Measurements from ENCODE around the gene HSD17B11. TPM values are rescaled to one million over a fixed set of nuclear protein-coding genes. Genes with fewer than 3 reads are reported as not detected.
"Not testable (repeated sequence)": the region's sequence is repeated elsewhere in the genome, so short reads cannot be mapped to it uniquely, and the experiment has no call there.

HSD17B11 gene
- polyA plus RNA-seq, 1 donor (not counting 4 experiments of a cell fraction or from before 2014, with no cell fraction given) = 8.5 TPM

GRCh38 chr4:87387237-87387636 is 3.8 kb downstream of the HSD17B11 start:
- dilution Hi-C loops (cut with MboI; ENCODE audit: extremely low pct_ligation_motif_present, low sequenced_read_pairs) = no loop called here
- no peaks in the 10 kb centered on the region for H3K27me3 ChIP-seq (ENCODE audit: control insufficient read depth, extremely low read depth, insufficient read depth, low read length)

GRCh38 chr4:87384466-87385132 is 6.4 kb downstream of the HSD17B11 start:
- H3K4me3 ChIP-seq (ENCODE audit: control insufficient read depth in 2 of 3, extremely low read depth in 1 of 3, insufficient read depth in 2 of 3, low read depth in 1 of 3, low read length in 3 of 3); H3K79me2 ChIP-seq (ENCODE audit: control insufficient read depth, insufficient read depth, low read length); H2AFZ ChIP-seq (ENCODE audit: control insufficient read depth, low read length); H3K4me2 ChIP-seq (ENCODE audit: control insufficient read depth, extremely low read depth, insufficient read depth, low read depth, low read length); H3K36me3 ChIP-seq (ENCODE audit: control insufficient read depth in 2 of 2, extremely low read depth in 1 of 2, insufficient read depth in 2 of 2, low read length in 2 of 2); FAIRE-seq; H4K20me1 ChIP-seq (ENCODE audit: control insufficient read depth, extremely low read depth, insufficient read depth, low read length); H3K9me1 ChIP-seq (ENCODE audit: control insufficient read depth, extremely low read depth, insufficient read depth, low read length); H3K9ac ChIP-seq (ENCODE audit: control insufficient read depth, extremely low read depth, insufficient read depth, low read length); DNase-seq (ENCODE audit: low read depth, low spot score); H3K4me1 ChIP-seq (ENCODE audit: control insufficient read depth, extremely low read depth, insufficient read depth, low read length); H3K27me3 ChIP-seq (ENCODE audit: control insufficient read depth, extremely low read depth, insufficient read depth, low read length); dilution Hi-C loops (cut with MboI; ENCODE audit: extremely low pct_ligation_motif_present, low sequenced_read_pairs); H3K27ac ChIP-seq (ENCODE audit: control insufficient read depth, insufficient read depth, low read length); H3K9me3 ChIP-seq (ENCODE audit: control insufficient read depth, low read depth, low read length): not testable (repeated sequence)

More at GRCh38 chr4:87387237-87387636, 3.8 kb downstream of the HSD17B11 start:
- peaks cover 3% of the 10 kb centered on the region for H3K4me1 ChIP-seq (ENCODE audit: control insufficient read depth, extremely low read depth, insufficient read depth, low read length)
- no peak overlapping the region for H3K4me3 ChIP-seq (ENCODE audit: control insufficient read depth in 2 of 3, extremely low read depth in 1 of 3, insufficient read depth in 2 of 3, low read depth in 1 of 3, low read length in 3 of 3)
- FAIRE-seq (no peak), DNase-seq (ENCODE audit: low read depth, low spot score) (no peak)
- H3K79me2 ChIP-seq (ENCODE audit: control insufficient read depth, insufficient read depth, low read length) = peaks cover 2% of the 10 kb centered on the region
- no peak overlapping the region for H2AFZ ChIP-seq (ENCODE audit: control insufficient read depth, low read length)
- no peaks in the 10 kb centered on the region for H3K36me3 ChIP-seq (ENCODE audit: control insufficient read depth in 2 of 2, extremely low read depth in 1 of 2, insufficient read depth in 2 of 2, low read length in 2 of 2)
- no peak overlapping the region for H3K27ac ChIP-seq (ENCODE audit: control insufficient read depth, insufficient read depth, low read length)
- no peak overlapping the region for H3K4me2 ChIP-seq (ENCODE audit: control insufficient read depth, extremely low read depth, insufficient read depth, low read depth, low read length)
- no peaks in the 10 kb centered on the region for H4K20me1 ChIP-seq (ENCODE audit: control insufficient read depth, extremely low read depth, insufficient read depth, low read length)
- TF ChIP-seq EZH2 (IDR thresholded peaks at IDR 0.05; ENCODE audit: low read length) (no peak), CTCF (optimal IDR thresholded peaks at IDR 0.05 in 1 of 3, IDR thresholded peaks at IDR 0.05 in 1 of 3, conservative IDR thresholded peaks at IDR 0.05 in 1 of 3; ENCODE audit: extremely low read depth in 1 of 3, insufficient read depth in 2 of 3, low read length in 3 of 3) (no peak)
- H3K9ac ChIP-seq (ENCODE audit: control insufficient read depth, extremely low read depth, insufficient read depth, low read length) = no peak overlapping the region
- H3K9me3 ChIP-seq (ENCODE audit: control insufficient read depth, low read depth, low read length) = no peaks in the 10 kb centered on the region
- H3K9me1 ChIP-seq (ENCODE audit: control insufficient read depth, extremely low read depth, insufficient read depth, low read length) = no peaks in the 10 kb centered on the region

DNA sequence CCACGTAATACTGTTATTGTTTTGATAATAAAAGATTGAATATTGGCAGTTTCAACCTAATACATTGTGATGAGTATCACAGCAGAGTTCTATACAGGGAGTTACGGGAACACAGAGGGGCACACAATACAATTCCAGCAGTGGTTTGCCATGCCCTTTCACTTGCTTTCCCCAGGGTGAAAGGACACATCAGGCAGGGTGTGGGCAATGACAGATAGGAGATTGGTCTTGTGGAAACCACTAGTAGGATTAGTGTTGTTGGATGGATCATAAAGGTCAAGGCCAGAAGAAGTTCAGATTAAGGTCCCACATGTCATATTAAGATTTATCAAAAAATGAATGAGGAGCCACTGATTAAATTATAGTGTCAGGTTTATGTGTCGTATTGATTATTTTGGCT is 8.1 kb downstream of the HSD17B11 start:
- Histone ChIP-seq H3K4me2 (ENCODE audit: control insufficient read depth, extremely low read depth, insufficient read depth, low read depth, low read length) (no peak overlapping the region), H2AFZ (ENCODE audit: control insufficient read depth, low read length) (no peak overlapping the region), H3K4me3 (ENCODE audit: control insufficient read depth in 2 of 3, extremely low read depth in 1 of 3, insufficient read depth in 2 of 3, low read depth in 1 of 3, low read length in 3 of 3) (no peak overlapping the region), H3K36me3 (ENCODE audit: control insufficient read depth in 2 of 2, extremely low read depth in 1 of 2, insufficient read depth in 2 of 2, low read length in 2 of 2) (no peaks in the 10 kb centered on the region), H3K9ac (ENCODE audit: control insufficient read depth, extremely low read depth, insufficient read depth, low read length) (no peak overlapping the region), H3K9me3 (ENCODE audit: control insufficient read depth, low read depth, low read length) (no peaks in the 10 kb centered on the region), H3K27me3 (ENCODE audit: control insufficient read depth, extremely low read depth, insufficient read depth, low read length) (no peaks in the 10 kb centered on the region), H3K9me1 (ENCODE audit: control insufficient read depth, extremely low read depth, insufficient read depth, low read length) (no peaks in the 10 kb centered on the region), H3K27ac (ENCODE audit: control insufficient read depth, insufficient read depth, low read length) (no peak overlapping the region), H4K20me1 (ENCODE audit: control insufficient read depth, extremely low read depth, insufficient read depth, low read length) (no peaks in the 10 kb centered on the region), H3K4me1 (ENCODE audit: control insufficient read depth, extremely low read depth, insufficient read depth, low read length) (no peaks in the 10 kb centered on the region), H3K79me2 (ENCODE audit: control insufficient read depth, insufficient read depth, low read length) (no peaks in the 10 kb centered on the region)
- no peak for FAIRE-seq
- dilution Hi-C loops (cut with MboI; ENCODE audit: extremely low pct_ligation_motif_present, low sequenced_read_pairs) = no loop called here
- no peak for DNase-seq (ENCODE audit: low read depth, low spot score)
- no peak for TF ChIP-seq CTCF (optimal IDR thresholded peaks at IDR 0.05 in 1 of 3, IDR thresholded peaks at IDR 0.05 in 1 of 3, conservative IDR thresholded peaks at IDR 0.05 in 1 of 3; ENCODE audit: extremely low read depth in 1 of 3, insufficient read depth in 2 of 3, low read length in 3 of 3)
- no peak for TF ChIP-seq EZH2 (IDR thresholded peaks at IDR 0.05; ENCODE audit: low read length)
